ENCODE measurements around the gene UBFD1. TPM values are rescaled to one million over a fixed set of nuclear protein-coding genes. Genes with fewer than 3 reads are reported as not detected.
"Not testable (repeated sequence)": the region's sequence is repeated elsewhere in the genome, so short reads cannot be mapped to it uniquely, and the experiment has no call there.

The UBFD1 gene
- total RNA-seq, 1 experiment from 2014 or later = 84.2 TPM

- DNase-seq (ENCODE audit: low read depth) = no peak
Observed at GRCh38 chr16:23566724-23567123, 9.2 kb downstream of the UBFD1 start.

- no peak for DNase-seq (ENCODE audit: low read depth)
Observed at GRCh38 chr16:23567602-23568001, 10.1 kb downstream of the UBFD1 start.

GRCh38 chr16:23570992-23571632 lies 13.6 kb downstream of the UBFD1 start:
- DNase-seq (ENCODE audit: low read depth) = no peak

GRCh38 chr16:23571895-23572294 lies 14.4 kb downstream of the UBFD1 start:
- DNase-seq (ENCODE audit: low read depth) = no peak

- DNase-seq (ENCODE audit: low read depth) = no peak
Observed at GRCh38 chr16:23572394-23572793, 14.9 kb downstream of the UBFD1 start.

- no peak for DNase-seq (ENCODE audit: low read depth)
Observed at GRCh38 chr16:23573817-23574216, 16.3 kb downstream of the UBFD1 start.

GRCh38 chr16:23575834-23576233 lies 18.3 kb downstream of the UBFD1 start:
- no peak for DNase-seq (ENCODE audit: low read depth)

- DNase-seq (ENCODE audit: low read depth) = no peak
Observed at GRCh38 chr16:23577493-23577892, 20.0 kb downstream of the UBFD1 start.

GRCh38 chr16:23578101-23578830 lies 20.7 kb downstream of the UBFD1 start:
- DNase-seq (ENCODE audit: low read depth) = no peak

GRCh38 chr16:23579371-23579770 lies 21.8 kb downstream of the UBFD1 start:
- no peak for DNase-seq (ENCODE audit: low read depth)

GRCh38 chr16:23580391-23580790 lies 22.9 kb downstream of the UBFD1 start:
- no peak for DNase-seq (ENCODE audit: low read depth)

- DNase-seq (ENCODE audit: low read depth) = no peak
Observed at GRCh38 chr16:23581764-23582163, 24.2 kb downstream of the UBFD1 start.

GRCh38 chr16:23583271-23583670 lies 25.7 kb downstream of the UBFD1 start:
- not testable (repeated sequence) for DNase-seq (ENCODE audit: low read depth)

GRCh38 chr16:23584186-23585076 lies 26.9 kb downstream of the UBFD1 start:
- no peak for DNase-seq (ENCODE audit: low read depth)

GRCh38 chr16:23587726-23588125 lies 30.2 kb downstream of the UBFD1 start:
- DNase-seq (ENCODE audit: low read depth) = peak; percentile 45

GRCh38 chr16:23590181-23590580 lies 32.7 kb downstream of the UBFD1 start:
- DNase-seq (ENCODE audit: low read depth) = no peak

- no peak for DNase-seq (ENCODE audit: low read depth)
Observed at GRCh38 chr16:23594186-23594585, 36.7 kb downstream of the UBFD1 start.

GRCh38 chr16:23595246-23595950 lies 37.9 kb downstream of the UBFD1 start:
- no peak for DNase-seq (ENCODE audit: low read depth)

GRCh38 chr16:23595951-23596720 lies 38.6 kb downstream of the UBFD1 start, which contains the start of gene NDUFAB1:
NDUFAB1 (minus strand) TSS chr16:23596316; CDS start chr16:23596290, 26 bp downstream.
- peak; percentile 91 for DNase-seq (ENCODE audit: low read depth)

- DNase-seq (ENCODE audit: low read depth) = peak; percentile 29
Observed at GRCh38 chr16:23597003-23597756, 39.7 kb downstream of the UBFD1 start.

Data from Daoy (cell line).